GM12875 (cell line): ENCODE data around the gene SPRR2F.

Source experiments
- H3K4me3 ChIP-seq: one replicate; pipeline ENCODE4 v1.5.1; 2011; ENCODE audit warnings: low read depth, low read length, control low read depth
- TF ChIP-seq, protein P1 (sequence below): IDR thresholded peaks from 2 replicates; pipeline ENCODE4 v1.5.1; 2011; ENCODE audit warnings: low read depth, mild to moderate bottlenecking, control low read depth, inconsistent platforms, low read length, moderate library complexity, borderline replicate concordance; ENCODE audit not compliant: insufficient read depth

The SPRR2F gene, protein sequence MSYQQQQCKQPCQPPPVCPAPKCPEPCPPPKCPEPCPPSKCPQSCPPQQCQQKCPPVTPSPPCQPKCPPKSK

DNA sequence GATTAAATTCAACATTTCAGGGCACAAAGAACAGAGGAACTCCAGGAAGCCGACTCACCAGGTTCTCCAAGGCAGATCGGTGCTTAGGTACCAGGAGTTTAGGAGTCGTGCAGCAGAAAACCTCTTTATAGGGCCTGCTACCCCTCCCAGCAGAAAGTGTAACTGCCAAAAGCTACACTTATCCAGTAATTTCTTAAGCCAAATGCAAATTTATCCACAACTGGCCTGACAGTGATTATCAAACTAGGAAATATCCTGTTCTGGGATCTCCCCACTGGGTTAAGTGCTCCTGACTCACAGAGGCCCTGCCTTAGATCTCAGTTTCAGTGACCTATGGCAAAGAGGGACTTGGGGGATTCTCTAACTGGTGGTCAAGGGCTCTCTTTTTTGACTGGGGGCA lies at the start of gene SPRR2F:
Gene SPRR2F (minus strand): TSS at position 101 of the 400 bp plus-strand sequence. CDS start 783 bp downstream, outside the sequence.
- TF ChIP-seq, protein P1, sequence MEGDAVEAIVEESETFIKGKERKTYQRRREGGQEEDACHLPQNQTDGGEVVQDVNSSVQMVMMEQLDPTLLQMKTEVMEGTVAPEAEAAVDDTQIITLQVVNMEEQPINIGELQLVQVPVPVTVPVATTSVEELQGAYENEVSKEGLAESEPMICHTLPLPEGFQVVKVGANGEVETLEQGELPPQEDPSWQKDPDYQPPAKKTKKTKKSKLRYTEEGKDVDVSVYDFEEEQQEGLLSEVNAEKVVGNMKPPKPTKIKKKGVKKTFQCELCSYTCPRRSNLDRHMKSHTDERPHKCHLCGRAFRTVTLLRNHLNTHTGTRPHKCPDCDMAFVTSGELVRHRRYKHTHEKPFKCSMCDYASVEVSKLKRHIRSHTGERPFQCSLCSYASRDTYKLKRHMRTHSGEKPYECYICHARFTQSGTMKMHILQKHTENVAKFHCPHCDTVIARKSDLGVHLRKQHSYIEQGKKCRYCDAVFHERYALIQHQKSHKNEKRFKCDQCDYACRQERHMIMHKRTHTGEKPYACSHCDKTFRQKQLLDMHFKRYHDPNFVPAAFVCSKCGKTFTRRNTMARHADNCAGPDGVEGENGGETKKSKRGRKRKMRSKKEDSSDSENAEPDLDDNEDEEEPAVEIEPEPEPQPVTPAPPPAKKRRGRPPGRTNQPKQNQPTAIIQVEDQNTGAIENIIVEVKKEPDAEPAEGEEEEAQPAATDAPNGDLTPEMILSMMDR: no peak
- H3K4me3 ChIP-seq: no peak within 1 kb of the TSS

DNA sequence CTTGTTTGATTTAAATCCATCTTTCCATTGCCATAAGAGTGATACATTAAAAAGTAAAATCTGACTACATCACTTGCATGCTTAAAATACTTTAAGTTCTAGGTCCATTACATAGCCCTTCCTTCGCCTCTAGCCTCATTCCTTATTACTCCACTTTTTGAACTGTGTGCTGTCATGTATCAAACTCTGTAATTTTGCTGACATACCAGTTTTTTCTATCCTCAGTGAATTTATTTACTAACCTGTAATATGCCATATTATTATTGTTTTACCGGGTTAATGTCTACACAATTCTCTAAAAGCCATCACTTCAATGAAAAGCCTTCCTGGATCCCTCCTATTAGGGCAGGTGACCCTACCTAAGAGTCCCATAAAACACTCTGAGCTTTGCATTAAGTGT lies 42.2 kb upstream of the SPRR2F start:
- TF ChIP-seq, protein P1: no peak
- no peak overlapping the region for H3K4me3 ChIP-seq

DNA sequence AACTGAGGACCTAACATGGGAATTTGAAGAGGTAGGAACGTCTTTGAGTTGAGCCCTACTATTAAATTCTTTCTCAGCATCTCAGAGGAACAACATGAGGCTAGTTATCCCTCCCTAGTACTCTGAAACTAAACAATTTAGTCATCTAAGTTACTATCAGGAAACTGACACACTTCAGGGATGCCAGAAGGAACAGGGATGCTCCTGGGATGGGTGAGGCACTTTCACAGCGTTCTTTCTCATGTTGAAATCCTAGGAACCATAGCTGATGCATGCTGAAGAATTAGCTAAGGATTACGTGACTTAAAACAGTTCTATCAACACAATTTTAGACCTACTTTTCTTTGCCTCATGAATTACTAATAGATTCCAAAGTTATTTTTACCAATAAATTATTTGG lies 39.2 kb upstream of the SPRR2F start:
- TF ChIP-seq, protein P1: no peak

DNA sequence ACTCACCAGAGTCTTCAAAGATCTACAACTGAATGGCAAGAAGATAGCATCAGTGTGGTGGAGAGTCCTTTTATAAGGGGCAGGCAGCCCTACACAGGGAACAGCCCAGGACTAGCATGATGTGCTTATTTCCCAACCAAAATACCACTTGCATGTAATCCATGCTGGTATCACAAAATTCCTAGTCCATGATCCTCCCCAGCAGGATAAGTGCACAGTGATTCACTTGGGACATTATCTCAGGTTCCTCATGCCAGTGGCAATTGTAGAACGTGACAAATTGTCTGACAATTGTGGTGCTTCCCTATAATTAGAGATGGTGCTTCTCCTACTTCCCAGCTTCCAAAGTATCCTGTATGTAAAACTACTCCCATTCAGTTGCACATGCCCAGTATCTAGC lies 37.5 kb upstream of the SPRR2F start, which contains the start of gene SPRR2G:
Gene SPRR2G (minus strand): TSS at position 45 of the 400 bp plus-strand sequence. CDS start 780 bp downstream, outside the sequence.
- H3K4me3 ChIP-seq: no peak within 1 kb of the TSS
- TF ChIP-seq, protein P1: no peak

More for the DNA sequence above, 39.2 kb upstream of the SPRR2F start:
- H3K4me3 ChIP-seq: no peak overlapping the region

DNA sequence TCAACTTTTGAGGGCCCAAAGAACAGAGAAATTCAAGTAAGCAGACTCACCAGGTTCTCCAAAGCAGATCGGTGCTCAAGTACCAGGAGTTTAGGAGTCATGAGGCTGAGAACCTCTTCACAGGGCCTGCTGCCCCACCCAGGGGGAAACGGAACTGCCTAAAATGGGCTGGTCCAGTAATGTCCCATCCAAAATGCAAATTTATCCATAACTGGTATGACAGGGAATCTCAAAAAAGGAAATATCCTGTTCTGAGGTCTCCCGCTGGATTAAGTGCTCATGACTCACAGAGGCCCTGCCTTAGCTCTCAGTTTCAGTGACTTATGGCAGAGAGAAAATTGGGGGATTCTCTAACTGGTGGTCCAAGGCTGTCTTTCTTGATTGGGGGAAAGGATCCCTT lies 28.1 kb upstream of the SPRR2F start:
- TF ChIP-seq, protein P1: no peak
- H3K4me3 ChIP-seq: no peak overlapping the region

DNA sequence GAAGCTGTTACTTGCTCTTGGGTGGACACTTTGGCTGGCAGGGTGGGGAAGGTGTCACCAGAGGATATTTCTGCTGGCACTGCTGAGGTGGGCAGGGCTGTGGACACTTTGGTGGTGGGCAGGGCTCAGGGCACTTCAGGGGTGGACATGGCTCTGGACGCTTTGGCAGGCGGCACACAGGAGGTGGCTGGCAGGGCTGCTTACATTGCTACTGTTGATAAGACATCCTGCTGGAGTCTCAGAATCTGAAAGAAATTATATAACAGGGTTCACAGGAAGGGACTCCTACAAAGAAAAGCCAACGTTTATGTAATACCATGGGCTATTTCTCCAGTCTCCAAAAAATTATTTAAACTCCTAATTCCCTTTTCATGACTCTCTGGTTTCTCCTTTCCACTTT lies 27.2 kb upstream of the SPRR2F start:
- no peak overlapping the region for H3K4me3 ChIP-seq
- TF ChIP-seq, protein P1: no peak

DNA sequence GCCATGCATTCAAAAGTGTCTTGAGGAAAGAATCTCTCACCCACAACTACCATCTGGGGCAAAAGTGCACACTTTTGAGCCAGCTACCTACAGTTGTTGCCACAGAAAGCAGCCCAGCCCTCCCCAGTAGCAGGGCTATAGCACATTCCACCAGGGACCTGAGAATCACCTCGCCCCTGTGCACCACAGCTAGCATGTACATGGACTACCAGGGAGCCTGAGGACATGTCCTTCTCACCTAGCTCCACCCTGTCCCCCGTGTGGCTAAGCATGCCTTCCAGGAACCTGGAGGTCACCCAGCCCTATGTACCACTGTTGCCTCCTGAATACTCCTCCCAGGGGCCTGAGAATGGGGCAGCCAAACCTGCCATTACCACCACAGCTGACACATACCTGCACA lies 20.4 kb upstream of the SPRR2F start:
- TF ChIP-seq, protein P1: no peak
- no peak overlapping the region for H3K4me3 ChIP-seq
